OCI-M2 (cell line): ENCODE measurements around the gene MEGF11.
"Not testable (repeated sequence)": the region's sequence is repeated elsewhere in the genome, so short reads cannot be mapped to it uniquely, and the experiment has no call there.

ENCODE experiments used
- DNase-seq: peaks from one replicate; lab custom pipeline; 2025; ENCODE audit not compliant: unreplicated experiment; lab: John Stamatoyannopoulos, UW

Gene MEGF11

GRCh38 chr15:65907661-65908060 is 345.9 kb downstream of the MEGF11 start:
- DNase-seq, result no peak

- DNase-seq, result no peak
Measured at GRCh38 chr15:65906396-65906795, 347.2 kb downstream of the MEGF11 start.

GRCh38 chr15:65904301-65904700 is 349.2 kb downstream of the MEGF11 start:
- DNase-seq, result no peak

GRCh38 chr15:65903296-65904073 is 350.1 kb downstream of the MEGF11 start:
- DNase-seq, result no peak

GRCh38 chr15:65902373-65902772 is 351.2 kb downstream of the MEGF11 start:
- no peak for DNase-seq

- no peak for DNase-seq
Measured at GRCh38 chr15:65901836-65902235, 351.7 kb downstream of the MEGF11 start.

- no peak for DNase-seq
Measured at GRCh38 chr15:65901336-65901735, 352.2 kb downstream of the MEGF11 start.

- no peak for DNase-seq
Measured at GRCh38 chr15:65900488-65900887, 353.1 kb downstream of the MEGF11 start.

GRCh38 chr15:65896236-65896635 is 357.3 kb downstream of the MEGF11 start:
- no peak for DNase-seq

GRCh38 chr15:65893060-65893459 is 360.5 kb downstream of the MEGF11 start:
- DNase-seq, result no peak

GRCh38 chr15:65888981-65889380 is 364.6 kb downstream of the MEGF11 start:
- no peak for DNase-seq

- DNase-seq, result no peak
Measured at GRCh38 chr15:65887565-65887964, 366.0 kb downstream of the MEGF11 start.

- no peak for DNase-seq
Measured at GRCh38 chr15:65885668-65886218, 367.8 kb downstream of the MEGF11 start.

GRCh38 chr15:65884511-65884910 is 369.0 kb downstream of the MEGF11 start:
- no peak for DNase-seq

GRCh38 chr15:65883571-65883970 is 370.0 kb downstream of the MEGF11 start:
- DNase-seq, result no peak

- no peak for DNase-seq
Measured at GRCh38 chr15:65881766-65882434, 371.6 kb downstream of the MEGF11 start.

GRCh38 chr15:65877749-65878148 is 375.8 kb downstream of the MEGF11 start:
- no peak for DNase-seq

- no peak for DNase-seq
Measured at GRCh38 chr15:65875458-65875857, 378.1 kb downstream of the MEGF11 start.

- no peak for DNase-seq
Measured at GRCh38 chr15:65873256-65873655, 380.3 kb downstream of the MEGF11 start.

- DNase-seq, result not testable (repeated sequence)
Measured at GRCh38 chr15:65872596-65872995, 381.0 kb downstream of the MEGF11 start.

- DNase-seq, result not testable (repeated sequence)
Measured at GRCh38 chr15:65871886-65872285, 381.7 kb downstream of the MEGF11 start.

- no peak for DNase-seq
Measured at GRCh38 chr15:65870889-65871533, 382.5 kb downstream of the MEGF11 start.
